Measurements from ENCODE around the gene ONECUT1.

The ONECUT1 gene

DNA sequence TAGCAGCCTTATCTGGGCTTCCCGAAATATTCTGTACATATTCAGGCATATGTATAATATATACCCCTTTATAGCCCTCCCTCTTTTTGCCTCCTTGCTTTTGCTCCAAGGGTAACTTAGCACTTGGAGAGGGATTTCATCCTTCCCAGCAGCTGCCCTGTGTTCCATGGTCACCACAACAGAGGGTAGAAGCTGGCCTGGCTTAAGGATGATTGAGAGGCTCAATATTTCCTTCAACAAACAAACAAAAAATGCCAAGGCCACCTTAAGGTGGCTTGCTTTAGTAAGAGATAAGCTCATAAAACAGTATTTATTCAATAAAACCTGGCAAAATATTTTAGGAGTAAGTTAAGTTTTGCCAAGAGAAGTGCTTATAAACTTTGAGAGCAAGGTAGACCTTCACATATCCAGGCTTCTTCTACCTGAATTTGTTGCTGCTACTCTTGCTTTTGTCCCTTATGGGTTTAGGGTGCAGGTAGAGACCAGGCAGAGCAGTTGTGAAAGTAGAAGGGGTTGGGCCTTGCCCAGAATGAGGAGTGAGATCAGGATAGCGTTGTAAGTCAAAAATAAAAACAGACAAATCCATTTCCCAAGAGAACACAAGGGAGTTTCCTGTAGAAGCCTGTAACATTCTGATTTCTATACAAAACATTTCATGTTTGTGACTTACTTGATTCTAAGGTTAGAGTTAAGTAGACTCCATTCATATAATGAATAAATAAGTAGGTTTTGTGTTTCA lies 58.2 kb downstream of the ONECUT1 start:
- DNase-seq (ENCODE audit: low spot score) = no peak

- DNase-seq (ENCODE audit: low spot score) = no peak
Measured at GRCh38 chr15:52731004-52731403, 59.1 kb downstream of the ONECUT1 start.

DNA sequence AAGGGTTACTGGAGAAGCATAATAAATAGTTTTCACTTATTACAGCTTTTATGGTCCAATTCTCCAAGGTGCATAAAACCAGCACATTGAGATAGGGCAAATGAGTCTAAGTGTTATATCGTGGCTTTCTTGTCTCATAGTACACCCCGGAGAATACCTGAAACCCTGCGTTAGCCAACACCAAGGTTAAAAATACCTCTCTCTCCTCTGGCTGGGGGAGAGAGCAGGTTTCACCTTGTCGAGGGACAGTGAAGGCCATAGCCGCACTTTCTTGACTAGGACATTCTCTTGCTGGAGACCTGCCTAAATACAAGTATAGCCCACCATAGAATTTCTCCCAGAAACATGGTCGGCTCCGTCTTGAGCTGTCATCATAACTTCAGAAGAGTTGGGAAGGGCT lies 59.5 kb downstream of the ONECUT1 start:
- DNase-seq (ENCODE audit: low spot score) = no peak

DNA sequence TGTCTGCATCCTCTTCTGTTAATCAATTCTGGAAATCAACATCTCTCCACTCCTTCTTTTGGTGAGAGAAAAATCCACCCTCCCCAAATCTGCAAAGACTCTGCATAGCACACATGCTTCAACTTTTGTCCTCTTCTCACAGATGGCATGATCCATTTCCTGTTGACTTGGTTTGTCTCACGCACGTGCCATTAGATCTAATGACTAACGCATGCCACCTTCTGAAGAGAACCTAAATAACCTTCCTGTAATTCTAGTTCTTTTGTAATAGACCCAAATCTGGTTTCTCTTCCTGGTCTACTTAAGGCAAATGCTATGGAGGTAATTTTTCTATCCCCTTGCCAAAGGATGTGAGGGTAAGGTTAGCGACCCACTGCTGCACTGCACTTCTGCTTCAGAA lies 60.0 kb downstream of the ONECUT1 start:
- peak; percentile 72 for DNase-seq (ENCODE audit: low spot score)

DNA sequence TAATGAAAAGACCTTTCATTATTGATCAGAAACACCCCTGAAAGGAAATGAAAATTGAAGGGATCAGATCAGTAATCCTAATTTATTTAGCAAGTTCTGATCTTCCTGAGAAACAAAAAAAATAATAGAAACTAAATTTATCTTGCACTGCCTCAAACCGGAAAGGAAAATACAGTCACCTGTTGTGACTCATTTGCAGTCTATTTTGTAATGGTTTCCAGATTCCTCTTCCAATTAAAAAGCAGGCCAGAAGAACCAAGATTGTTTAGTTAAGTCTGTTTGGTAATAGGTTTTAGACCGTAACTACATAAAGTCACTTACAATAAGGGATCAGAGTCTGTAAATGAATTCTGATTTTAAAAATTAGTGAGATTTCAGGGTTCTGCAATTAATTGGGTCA lies 61.2 kb downstream of the ONECUT1 start:
- DNase-seq (ENCODE audit: low spot score) = no peak

- DNase-seq (ENCODE audit: low spot score) = no peak
Measured at GRCh38 chr15:52727815-52728214, 62.3 kb downstream of the ONECUT1 start.

DNA sequence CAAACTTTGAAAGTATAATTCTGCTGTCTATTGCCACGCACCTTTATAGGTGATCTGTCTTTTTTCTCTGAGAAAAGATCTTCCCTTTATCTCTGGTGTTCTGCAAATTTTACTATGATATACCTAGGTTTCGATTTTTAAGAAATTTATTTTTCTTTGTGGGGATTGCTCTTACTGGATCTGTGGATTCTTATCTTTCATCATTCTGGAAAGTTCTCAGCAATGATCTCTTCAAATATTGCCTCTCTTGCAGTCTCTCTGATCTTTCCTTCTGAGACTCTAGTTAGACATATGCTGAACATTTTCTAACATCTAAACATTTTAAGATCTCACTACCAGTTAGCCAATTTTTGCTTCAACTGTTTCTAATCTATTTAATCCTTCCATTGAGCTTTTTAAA lies 63.9 kb downstream of the ONECUT1 start:
- DNase-seq (ENCODE audit: low spot score) = no peak

- no peak for DNase-seq (ENCODE audit: low spot score)
Measured at GRCh38 chr15:52718551-52718950, 71.6 kb downstream of the ONECUT1 start.

GRCh38 chr15:52717924-52718323 lies 72.2 kb downstream of the ONECUT1 start:
- no peak for DNase-seq (ENCODE audit: low spot score)

DNA sequence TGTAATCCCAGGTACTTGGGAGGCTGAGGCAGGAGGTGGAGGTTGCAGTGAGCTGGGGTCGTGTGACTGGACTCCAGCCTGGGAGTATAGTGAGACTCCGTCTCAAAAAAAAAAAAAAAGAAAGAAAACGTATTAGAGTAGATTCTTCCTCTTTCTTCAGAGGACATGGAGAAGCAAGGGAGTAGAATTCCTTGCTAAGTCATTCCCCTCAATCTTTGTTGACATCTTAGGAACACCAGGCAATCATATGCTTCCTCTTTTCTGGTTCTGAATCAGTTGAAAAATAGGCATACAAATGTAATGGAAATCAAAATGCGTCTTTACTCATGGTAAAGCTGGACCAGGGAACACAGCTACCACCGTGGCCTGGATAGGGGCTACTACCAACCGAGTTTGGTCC lies 72.7 kb downstream of the ONECUT1 start:
- no peak for DNase-seq (ENCODE audit: low spot score)

DNA sequence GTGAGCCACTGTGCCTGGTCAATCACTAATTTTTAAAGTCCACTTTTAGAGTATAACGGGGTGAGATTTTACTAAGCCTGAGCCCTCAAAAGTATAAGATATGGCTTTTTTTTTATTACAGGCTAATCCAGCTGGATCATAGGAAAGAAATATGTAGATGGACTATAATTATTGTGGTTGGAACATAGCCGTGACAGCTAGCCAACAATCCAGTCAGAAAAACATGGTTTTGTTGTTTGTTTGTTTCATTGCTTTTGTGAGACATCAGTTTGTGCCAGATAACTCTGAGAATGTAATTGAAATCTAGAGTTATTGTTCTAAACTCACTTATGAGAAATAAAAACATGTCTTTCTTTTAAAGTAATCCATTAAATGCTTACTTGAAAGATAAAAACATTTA lies 73.6 kb downstream of the ONECUT1 start:
- no peak for DNase-seq (ENCODE audit: low spot score)

GRCh38 chr15:52715411-52715810 lies 74.7 kb downstream of the ONECUT1 start:
- DNase-seq (ENCODE audit: low spot score) = no peak

GRCh38 chr15:52714968-52715367 lies 75.2 kb downstream of the ONECUT1 start:
- DNase-seq (ENCODE audit: low spot score) = no peak

GRCh38 chr15:52710708-52711389 lies 79.3 kb downstream of the ONECUT1 start:
- DNase-seq (ENCODE audit: low spot score) = no peak

DNA sequence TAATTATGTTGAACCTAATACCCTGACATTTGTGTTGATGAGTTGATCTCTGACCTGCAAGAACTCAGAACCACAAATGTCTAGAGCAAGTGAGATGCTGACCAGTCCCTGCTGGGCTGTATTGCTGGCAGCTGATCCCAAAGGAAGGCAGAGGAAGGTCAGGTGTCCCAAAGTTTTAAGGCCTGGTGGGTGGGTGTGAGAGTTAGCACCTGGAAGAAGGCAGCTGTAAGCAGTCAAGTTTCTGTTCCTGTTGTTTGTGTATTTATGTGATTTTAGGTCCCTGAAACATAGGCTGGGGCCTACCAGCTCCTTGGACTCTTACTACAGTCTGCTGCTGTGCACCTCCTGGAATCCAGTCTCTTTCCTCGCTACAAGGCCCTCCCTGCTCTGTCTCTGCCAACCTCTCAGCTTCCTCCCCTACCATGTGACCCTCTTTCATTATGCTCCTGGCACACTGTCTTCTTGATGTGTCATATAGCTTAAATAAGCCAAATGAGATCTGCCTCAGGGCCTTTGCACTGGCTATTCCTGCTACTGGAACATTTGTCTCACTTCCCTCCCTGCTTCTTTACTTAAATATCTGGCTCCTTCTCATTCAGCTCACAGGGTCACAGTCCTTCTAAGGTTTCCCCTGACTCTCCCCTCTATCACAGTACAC lies 80.0 kb downstream of the ONECUT1 start:
- DNase-seq (ENCODE audit: low spot score) = no peak

GRCh38 chr15:52709187-52709981 lies 80.8 kb downstream of the ONECUT1 start:
- DNase-seq (ENCODE audit: low spot score) = no peak
